Stimulated activated CD4-positive, alpha-beta T cell treated with anti-CD3 and anti-CD28 coated beads, Interleukin-4, amount 100 ng/mL, for 48 hours (primary cell): ENCODE data around the gene CYB5R4.

Experiments
- DNase-seq, 2 donors: peaks; one replicate each; pipeline ENCODE4 v3.0.0-alpha.2; 2020; ENCODE audit warnings: low read depth in 2 of 2

Gene CYB5R4, protein sequence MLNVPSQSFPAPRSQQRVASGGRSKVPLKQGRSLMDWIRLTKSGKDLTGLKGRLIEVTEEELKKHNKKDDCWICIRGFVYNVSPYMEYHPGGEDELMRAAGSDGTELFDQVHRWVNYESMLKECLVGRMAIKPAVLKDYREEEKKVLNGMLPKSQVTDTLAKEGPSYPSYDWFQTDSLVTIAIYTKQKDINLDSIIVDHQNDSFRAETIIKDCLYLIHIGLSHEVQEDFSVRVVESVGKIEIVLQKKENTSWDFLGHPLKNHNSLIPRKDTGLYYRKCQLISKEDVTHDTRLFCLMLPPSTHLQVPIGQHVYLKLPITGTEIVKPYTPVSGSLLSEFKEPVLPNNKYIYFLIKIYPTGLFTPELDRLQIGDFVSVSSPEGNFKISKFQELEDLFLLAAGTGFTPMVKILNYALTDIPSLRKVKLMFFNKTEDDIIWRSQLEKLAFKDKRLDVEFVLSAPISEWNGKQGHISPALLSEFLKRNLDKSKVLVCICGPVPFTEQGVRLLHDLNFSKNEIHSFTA

GRCh38 chr6:83859410-83860358 is at the start of gene CYB5R4:
CYB5R4 (plus strand) TSS chr6:83859689; CDS start chr6:83859783, 94 bp downstream.
- DNase-seq, result peak; percentile 88 to 90

GRCh38 chr6:83812595-83812994 is 46.9 kb upstream of the CYB5R4 start:
- no peak for DNase-seq

GRCh38 chr6:83815631-83816272 is 43.7 kb upstream of the CYB5R4 start:
- DNase-seq, result no peak

GRCh38 chr6:83822629-83823169 is 36.8 kb upstream of the CYB5R4 start:
- DNase-seq, result no peak

DNA sequence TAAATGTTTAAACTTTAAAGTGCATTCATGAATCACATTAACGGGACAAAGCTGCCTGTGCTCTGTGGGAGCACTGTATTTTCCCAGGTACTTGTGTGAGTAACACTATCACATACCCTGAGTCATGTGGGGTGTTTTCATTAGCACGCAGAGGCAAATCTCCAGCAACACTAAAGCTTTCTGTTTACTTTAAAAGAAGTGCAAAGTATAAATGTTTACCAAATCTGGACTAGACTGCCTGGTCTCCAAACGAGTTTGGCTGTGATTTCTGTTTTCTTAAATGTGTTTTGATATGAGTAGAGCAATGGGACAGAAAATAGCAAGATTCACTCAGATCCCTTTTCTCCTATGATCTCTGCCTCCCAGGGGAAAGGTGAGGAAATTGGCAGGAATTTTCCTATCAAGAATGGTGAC is 35.1 kb upstream of the CYB5R4 start:
- DNase-seq, result no peak

DNA sequence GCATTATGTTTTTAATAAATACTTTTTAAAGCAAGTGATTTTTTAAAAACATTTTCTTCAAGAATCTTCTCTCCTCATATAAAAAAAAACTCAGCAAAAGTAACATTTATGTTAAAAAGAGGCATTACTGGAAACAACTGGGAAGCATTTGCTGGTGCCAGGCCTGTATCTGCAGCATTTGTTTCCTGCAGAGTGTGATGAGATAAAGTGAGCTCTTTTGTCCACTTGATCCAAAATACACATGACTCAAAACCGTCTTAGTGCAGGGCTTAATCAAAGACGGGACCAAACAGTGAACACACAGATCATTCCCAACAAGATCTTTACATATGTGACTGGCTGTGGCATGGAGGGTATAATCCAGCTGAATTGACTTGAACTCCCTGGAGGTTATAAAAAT is 34.7 kb upstream of the CYB5R4 start:
- no peak for DNase-seq

DNA sequence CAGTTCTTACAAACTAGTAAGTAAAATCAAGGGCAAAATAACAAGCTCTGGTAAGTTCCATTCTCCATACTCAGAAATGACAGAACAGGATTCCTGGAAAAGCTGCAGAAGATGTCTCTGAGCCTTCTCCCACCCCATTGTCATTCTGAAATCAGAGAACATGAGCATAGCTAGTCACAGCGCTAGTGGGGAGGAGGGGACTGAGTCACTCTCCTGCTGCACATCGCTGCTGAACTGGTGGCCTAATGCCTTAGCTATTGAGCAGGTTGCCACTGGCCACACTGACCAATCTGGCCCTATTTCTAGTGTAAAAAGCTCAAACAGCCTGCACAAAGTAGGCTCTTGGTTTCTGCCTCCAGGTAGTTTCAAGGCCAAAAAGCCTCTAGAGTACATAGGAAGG is 32.4 kb upstream of the CYB5R4 start:
- no peak for DNase-seq

DNA sequence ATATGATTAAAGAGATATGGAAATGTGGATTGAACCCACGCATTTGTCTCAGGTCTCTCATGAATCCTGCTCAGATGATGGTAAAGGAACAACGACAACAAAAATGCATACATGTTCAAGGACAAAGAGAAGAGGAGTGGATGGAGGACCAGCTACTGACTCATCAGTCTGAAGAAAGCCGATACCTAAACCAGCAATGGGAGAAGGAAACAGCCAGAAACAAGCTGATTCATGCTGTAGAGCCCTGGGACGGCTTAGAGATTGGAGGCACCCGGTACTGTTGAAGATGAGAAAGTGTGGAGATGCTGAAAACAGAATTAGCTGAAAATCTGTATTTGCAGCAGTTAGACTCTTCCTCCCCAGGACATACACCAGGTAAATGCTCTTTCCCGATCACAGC is 20.8 kb upstream of the CYB5R4 start:
- no peak for DNase-seq

GRCh38 chr6:83844170-83844569 is 15.3 kb upstream of the CYB5R4 start:
- no peak for DNase-seq

- DNase-seq, result no peak
Measured at GRCh38 chr6:83846291-83846690, 13.2 kb upstream of the CYB5R4 start.

GRCh38 chr6:83847179-83847578 is 12.3 kb upstream of the CYB5R4 start:
- no peak for DNase-seq

GRCh38 chr6:83849127-83849526 is 10.4 kb upstream of the CYB5R4 start:
- DNase-seq, result no peak

DNA sequence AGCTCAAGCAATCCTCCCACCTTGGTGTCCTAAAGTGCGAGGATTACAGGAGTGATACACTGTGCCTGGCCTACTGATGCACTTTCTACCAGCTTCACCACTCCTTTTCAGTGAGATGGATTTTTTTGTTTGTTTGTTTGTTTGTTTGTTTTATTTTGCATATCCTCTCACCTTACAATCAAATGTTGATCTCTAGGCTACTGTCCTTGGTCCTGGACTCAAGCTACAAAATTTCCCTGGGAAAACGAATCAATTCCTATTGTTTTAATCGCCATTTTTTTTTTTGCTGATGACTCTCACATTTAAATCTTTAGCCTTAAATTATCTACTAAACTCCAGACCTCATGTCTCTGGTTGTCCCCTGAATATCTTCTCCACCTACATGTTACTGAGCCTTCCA is 9.9 kb upstream of the CYB5R4 start:
- DNase-seq, result no peak

GRCh38 chr6:83852528-83853177 is 6.8 kb upstream of the CYB5R4 start:
- no peak for DNase-seq

GRCh38 chr6:83853178-83854000 is 6.1 kb upstream of the CYB5R4 start, which contains the start of gene RIPPLY2:
RIPPLY2 (plus strand) TSS chr6:83853360; CDS start chr6:83853417, 57 bp downstream.
- DNase-seq, result no peak

- no peak for DNase-seq
Measured at GRCh38 chr6:83854001-83854501, 5.4 kb upstream of the CYB5R4 start.

- DNase-seq, result no peak
Measured at GRCh38 chr6:83854766-83855165, 4.7 kb upstream of the CYB5R4 start.

DNA sequence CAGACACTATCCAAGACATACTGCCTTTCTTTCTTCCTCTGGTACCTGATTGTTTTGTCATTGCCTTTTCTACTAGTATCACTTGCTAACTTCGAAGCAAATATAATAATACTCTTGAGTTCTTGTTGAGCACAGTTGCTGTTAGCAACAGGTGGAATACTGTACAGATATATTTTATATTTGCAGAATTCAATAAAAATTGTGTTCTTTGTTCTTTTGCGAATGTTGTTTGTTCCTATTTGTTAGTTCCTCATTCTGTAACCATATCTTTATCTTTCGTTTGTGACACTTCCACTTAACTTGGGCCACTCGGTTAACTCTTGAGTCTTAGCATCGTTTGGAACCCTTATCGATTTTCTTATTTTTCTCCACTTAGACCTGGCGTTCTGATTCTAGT is 868 bp downstream of the CYB5R4 start:
- DNase-seq, result no peak

- DNase-seq, result no peak
Measured at GRCh38 chr6:83860782-83861495, 1.4 kb downstream of the CYB5R4 start.
